HepG2 (cell line): ENCODE measurements around the gene PCED1B. TPM values are rescaled to one million over a fixed set of nuclear protein-coding genes. Genes with fewer than 3 reads are reported as not detected.

Experiments used
- CTCF ChIP-seq: sonication (generic); formaldehyde crosslinking; IDR thresholded peaks from 2 replicates; pipeline ENCODE4 v1.5.0; 2020; ENCODE audit warnings: mild to moderate bottlenecking, missing genetic modification reagents, moderate library complexity
- DZIP1 ChIP-seq: sonication (generic); formaldehyde crosslinking; IDR thresholded peaks from 2 replicates; pipeline ENCODE4 v1.5.0; 2020; ENCODE audit warnings: mild to moderate bottlenecking, missing genetic modification reagents
- FOXM1 ChIP-seq: sonication (generic); formaldehyde crosslinking; IDR thresholded peaks from 2 replicates; pipeline ENCODE4 v1.5.0; 2020; ENCODE audit warnings: missing genetic modification reagents
- JUN ChIP-seq: sonication (generic); formaldehyde crosslinking; IDR thresholded peaks from 2 replicates; pipeline ENCODE4 v1.4.0; 2020; ENCODE audit warnings: mild to moderate bottlenecking, missing genetic modification reagents
- KDM6A ChIP-seq: IDR thresholded peaks from 2 replicates; pipeline ENCODE4 v1.6.1; 2016; ENCODE audit warnings: low read depth
- NFE2 ChIP-seq: sonication (generic); formaldehyde crosslinking; IDR thresholded peaks from 2 replicates; pipeline ENCODE4 v1.4.0; 2020; ENCODE audit warnings: missing genetic modification reagents
- NR0B2 ChIP-seq: sonication (generic); formaldehyde crosslinking; IDR thresholded peaks from 2 replicates; pipeline ENCODE4 v1.4.0; 2020; ENCODE audit warnings: mild to moderate bottlenecking, missing genetic modification reagents
- NR2C2 ChIP-seq: sonication (generic); formaldehyde crosslinking; IDR thresholded peaks from 2 replicates; pipeline ENCODE4 v1.4.0; 2020; ENCODE audit warnings: missing genetic modification reagents, mild to moderate bottlenecking, moderate library complexity, borderline replicate concordance
- NRL ChIP-seq: sonication (generic); formaldehyde crosslinking; IDR thresholded peaks from 2 replicates; pipeline ENCODE4 v1.5.0; 2020; ENCODE audit warnings: missing genetic modification reagents, mild to moderate bottlenecking, moderate library complexity, borderline replicate concordance
- PHF20 ChIP-seq: sonication (generic); formaldehyde crosslinking; IDR thresholded peaks from 2 replicates; pipeline ENCODE4 v1.5.0; 2020; ENCODE audit warnings: mild to moderate bottlenecking, missing genetic modification reagents
- RAD51 ChIP-seq: fragments of 450-650 bp; IDR thresholded peaks from 2 replicates; pipeline ENCODE4 v1.6.1; 2016; ENCODE audit warnings: borderline replicate concordance
- RBAK ChIP-seq: sonication (generic); formaldehyde crosslinking; IDR thresholded peaks from 2 replicates; pipeline ENCODE4 v1.5.1; 2020; ENCODE audit warnings: mild to moderate bottlenecking, missing genetic modification reagents
- SAP130 ChIP-seq: IDR thresholded peaks from 2 replicates; pipeline ENCODE4 v1.6.1; 2016; ENCODE audit warnings: low read depth
- THAP11 ChIP-seq: IDR thresholded peaks from 2 replicates; pipeline ENCODE4 v1.6.1; 2016; ENCODE audit warnings: missing biosample characterization, missing genetic modification reagents
- TRIM22 ChIP-seq: fragments of 450-650 bp; IDR thresholded peaks from 2 replicates; pipeline ENCODE4 v1.6.1; 2017
- ZBTB37 ChIP-seq: sonication (generic); formaldehyde crosslinking; IDR thresholded peaks from 2 replicates; pipeline ENCODE4 v1.4.0; 2020; ENCODE audit warnings: mild to moderate bottlenecking, missing genetic modification reagents
- ZNF207 ChIP-seq: fragments of 450-650 bp; IDR thresholded peaks from 2 replicates; pipeline ENCODE4 v1.6.1; 2016; ENCODE audit warnings: antibody characterized with exemption, borderline replicate concordance
- ZNF354B ChIP-seq: sonication (generic); formaldehyde crosslinking; IDR thresholded peaks from 2 replicates; pipeline ENCODE4 v1.8.0; 2022; ENCODE audit warnings: mild to moderate bottlenecking, missing genetic modification reagents
- ZNF446 ChIP-seq: sonication (generic); formaldehyde crosslinking; IDR thresholded peaks from 2 replicates; pipeline ENCODE4 v1.5.0; 2020; ENCODE audit warnings: mild to moderate bottlenecking, missing genetic modification reagents
- ZNF558 ChIP-seq: sonication (generic); formaldehyde crosslinking; IDR thresholded peaks from 2 replicates; pipeline ENCODE4 v1.9.0; 2022; ENCODE audit warnings: mild to moderate bottlenecking, missing genetic modification reagents, borderline replicate concordance
- ZNF781 ChIP-seq: sonication (generic); formaldehyde crosslinking; IDR thresholded peaks from 2 replicates; pipeline ENCODE4 v1.5.1; 2020; ENCODE audit warnings: borderline replicate concordance, mild to moderate bottlenecking, missing genetic modification reagents; ENCODE audit errors: not compliant biosample characterization
- ZXDC ChIP-seq: sonication (generic); formaldehyde crosslinking; IDR thresholded peaks from 2 replicates; pipeline ENCODE4 v1.5.0; 2020; ENCODE audit warnings: mild to moderate bottlenecking, missing genetic modification reagents
- polyA plus RNA-seq, 8 experiments: library from polyadenylated mRNA; depleted of rRNA in 3 of 8; stranded (reverse) in 7 of 8; unstranded in 1 of 8; fragments of >200 nt; fragmentation: Illumina TruSeq in 4 of 8; extraction: Trizol in 4 of 8; gene quantifications; 2 replicates each; pipeline versions ENCODE4 v1.2.1 to v1.2.3, GENCODE V29; 2011 to 2016; ENCODE audit warnings: low read depth in 4 of 8, missing spikeins in 1 of 8, mixed read lengths in 1 of 8; ENCODE audit not compliant: insufficient read depth in 1 of 8
- total RNA-seq, 5 experiments: library from RNA; depleted of rRNA; stranded (reverse); fragments of >200 nt; fragmentation: Illumina TruSeq; extraction: Trizol; gene quantifications; 2 replicates each; pipeline ENCODE4 v1.2.3, GENCODE V29; 2016; ENCODE audit warnings: low read depth in 1 of 5

The PCED1B gene
- total and polyA plus RNA-seq, 2 of the 13 experiments (the other 11 are each of a cell fraction or from before 2014, with no cell fraction given), result 0.11 to 0.37 TPM

GRCh38 chr12:47223848-47224213 is 144.4 kb downstream of the PCED1B start (continued):
- TF ChIP-seq ZNF446 (CRISPR knock-in tag) (no peak), SAP130 (CRISPR knock-in tag) (peak; percentile 35; the same call in 1 of the 2 replicates), PHF20 (no peak), ZNF781 (CRISPR knock-in tag) (no peak), CTCF (CRISPR knock-in tag) (peak; percentile 14; the same call in 1 of the 2 replicates), NFE2 (CRISPR knock-in tag) (no peak), FOXM1 (CRISPR knock-in tag) (no peak), ZNF354B (CRISPR knock-in tag) (no peak), THAP11 (CRISPR knock-in tag) (no peak), TRIM22 (no peak), ZBTB37 (CRISPR knock-in tag) (no peak), NR2C2 (no peak), ZXDC (no peak), ZNF207 (no peak), NR0B2 (no peak), JUN (CRISPR knock-in tag) (no peak), DZIP1 (CRISPR knock-in tag) (no peak), RAD51 (no peak), NRL (no peak), RBAK (CRISPR knock-in tag) (no peak), ZNF558 (no peak), KDM6A (CRISPR knock-in tag) (no peak)
